Measurements from ENCODE around the gene KLHL10.

DNA sequence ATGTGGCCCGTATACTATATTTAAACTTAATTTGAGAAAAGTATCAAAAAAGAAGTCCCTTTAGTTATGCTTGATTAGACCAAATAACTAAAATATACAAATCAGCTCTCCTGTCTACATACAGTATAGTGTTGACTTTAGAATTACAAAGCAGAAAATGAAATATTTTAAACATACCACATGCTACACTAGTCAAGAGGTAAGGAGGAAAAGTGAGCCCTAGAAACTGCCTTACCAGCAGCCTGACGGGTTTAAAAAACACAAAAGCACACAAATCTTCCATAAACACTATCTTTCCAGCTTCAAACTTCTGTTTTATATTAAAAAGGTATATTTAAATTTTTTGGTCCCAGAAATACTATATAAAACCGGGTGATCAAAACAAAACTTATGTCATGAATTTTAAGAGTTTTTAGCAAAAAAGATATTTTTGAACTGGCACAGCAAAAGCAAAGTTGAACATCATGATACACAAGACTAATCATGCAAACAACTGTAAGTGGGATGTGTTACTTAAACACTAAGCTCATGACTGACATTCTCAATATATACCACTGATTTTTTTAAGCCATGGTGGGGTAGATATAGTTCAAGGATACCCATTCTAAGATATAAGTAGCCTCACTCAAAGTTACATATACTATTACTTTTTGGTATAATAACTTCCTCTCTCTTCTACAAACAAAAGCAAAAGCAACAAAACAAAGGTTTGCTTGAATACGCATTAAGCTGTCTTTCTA, 11.8 kb downstream of the KLHL10 start:
- TF ChIP-seq, protein P1, sequence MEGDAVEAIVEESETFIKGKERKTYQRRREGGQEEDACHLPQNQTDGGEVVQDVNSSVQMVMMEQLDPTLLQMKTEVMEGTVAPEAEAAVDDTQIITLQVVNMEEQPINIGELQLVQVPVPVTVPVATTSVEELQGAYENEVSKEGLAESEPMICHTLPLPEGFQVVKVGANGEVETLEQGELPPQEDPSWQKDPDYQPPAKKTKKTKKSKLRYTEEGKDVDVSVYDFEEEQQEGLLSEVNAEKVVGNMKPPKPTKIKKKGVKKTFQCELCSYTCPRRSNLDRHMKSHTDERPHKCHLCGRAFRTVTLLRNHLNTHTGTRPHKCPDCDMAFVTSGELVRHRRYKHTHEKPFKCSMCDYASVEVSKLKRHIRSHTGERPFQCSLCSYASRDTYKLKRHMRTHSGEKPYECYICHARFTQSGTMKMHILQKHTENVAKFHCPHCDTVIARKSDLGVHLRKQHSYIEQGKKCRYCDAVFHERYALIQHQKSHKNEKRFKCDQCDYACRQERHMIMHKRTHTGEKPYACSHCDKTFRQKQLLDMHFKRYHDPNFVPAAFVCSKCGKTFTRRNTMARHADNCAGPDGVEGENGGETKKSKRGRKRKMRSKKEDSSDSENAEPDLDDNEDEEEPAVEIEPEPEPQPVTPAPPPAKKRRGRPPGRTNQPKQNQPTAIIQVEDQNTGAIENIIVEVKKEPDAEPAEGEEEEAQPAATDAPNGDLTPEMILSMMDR (IDR thresholded peaks at IDR 0.05) = no peak
- no peak for TF ChIP-seq POLR2A (IDR thresholded peaks at IDR 0.05)
